Activated CD8-positive, alpha-beta memory T cell treated with anti-CD3 and anti-CD28 coated beads for 1 hour (primary cell): Measurements from ENCODE around the gene FAM20B.
A peak's percentile ranks its signal among the peaks of the same experiment; 100 is the strongest.
"Not testable (repeated sequence)": the region's sequence is repeated elsewhere in the genome, so short reads cannot be mapped to it uniquely, and the experiment has no call there.

Experiments
- DNase-seq, 2 donors: peaks; one replicate each; pipeline ENCODE4 v3.0.0-alpha.2; 2020; ENCODE audit warnings: low read depth in 1 of 2; ENCODE audit errors: extremely low read depth in 1 of 2

FAM20B gene

GRCh38 chr1:179021873-179022272 lies 3.8 kb upstream of the FAM20B start:
- no peak for DNase-seq

GRCh38 chr1:179023946-179024650 lies 1.6 kb upstream of the FAM20B start:
- no peak for DNase-seq

- peak; percentile 16 to 58 for DNase-seq
Observed at GRCh38 chr1:179025975-179026812, 500 bp downstream of the FAM20B start.

DNA sequence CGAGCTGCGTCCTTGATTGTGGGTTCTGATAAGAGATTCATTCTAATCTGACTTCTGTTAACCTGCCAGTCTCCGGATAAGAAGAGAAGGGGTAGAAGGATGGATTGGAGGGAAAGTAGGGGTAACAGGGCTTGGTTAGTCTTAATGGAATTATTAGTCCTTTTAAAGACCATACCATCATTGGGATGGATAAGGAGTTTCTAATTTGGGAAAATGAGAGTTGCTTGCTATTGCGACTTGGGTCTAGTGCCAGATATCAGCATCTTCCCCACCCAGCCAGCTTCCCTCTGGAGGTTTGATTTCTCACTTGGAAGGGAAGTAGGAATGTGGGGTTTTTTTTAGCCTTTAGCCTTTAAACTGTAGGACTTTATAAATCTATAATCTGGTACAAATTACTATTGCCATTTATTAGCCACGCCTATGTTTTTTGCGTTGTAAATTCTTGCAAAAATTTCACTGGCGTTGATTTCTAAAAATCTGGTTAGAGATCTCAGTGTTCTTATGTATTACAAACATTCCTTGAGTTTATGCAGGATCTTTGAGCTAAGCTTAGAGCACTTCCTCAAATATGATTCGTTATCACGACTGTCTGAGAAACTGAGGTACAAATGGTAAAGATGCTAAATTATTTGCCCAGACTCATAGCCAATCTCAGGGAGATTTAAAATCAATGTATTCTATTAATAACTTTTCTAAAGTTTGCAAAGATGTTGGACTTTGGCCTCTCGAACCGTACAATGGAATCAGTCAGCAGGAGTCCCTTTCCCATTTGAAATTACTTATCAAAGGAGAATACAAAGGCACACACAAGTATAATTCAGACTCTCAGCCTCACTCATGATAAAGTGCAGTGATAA lies 1.3 kb downstream of the FAM20B start:
- no peak for DNase-seq

- DNase-seq = no peak
Observed at GRCh38 chr1:179029321-179029759, 3.6 kb downstream of the FAM20B start.

GRCh38 chr1:179030130-179030529 lies 4.4 kb downstream of the FAM20B start:
- no peak for DNase-seq

GRCh38 chr1:179030683-179031082 lies 5.0 kb downstream of the FAM20B start:
- DNase-seq = no peak

DNA sequence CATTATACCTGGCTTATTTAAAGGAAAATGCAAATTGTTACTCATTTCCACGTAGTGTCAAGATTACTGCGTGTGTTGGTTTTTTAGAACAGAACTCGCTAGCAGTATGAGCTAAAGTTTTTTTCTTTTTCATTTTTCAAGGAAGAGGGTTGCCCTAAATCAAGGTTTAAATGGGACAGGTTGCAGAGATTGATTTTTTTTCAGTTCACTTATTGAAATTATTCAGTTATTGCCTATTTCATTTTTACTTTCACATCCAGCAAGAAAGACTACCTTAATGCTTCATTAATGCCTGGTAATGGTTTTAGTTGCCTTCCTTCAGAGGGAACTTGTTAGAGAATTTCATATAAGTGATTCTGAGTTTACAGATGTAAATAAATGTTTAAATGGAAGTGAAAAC lies 5.6 kb downstream of the FAM20B start:
- DNase-seq = no peak

- DNase-seq = no peak
Observed at GRCh38 chr1:179031855-179032513, 6.3 kb downstream of the FAM20B start.

- no peak for DNase-seq
Observed at GRCh38 chr1:179034720-179035119, 9.0 kb downstream of the FAM20B start.

- no peak for DNase-seq
Observed at GRCh38 chr1:179036844-179037465, 11.3 kb downstream of the FAM20B start.

- no peak for DNase-seq
Observed at GRCh38 chr1:179038528-179039281, 13.0 kb downstream of the FAM20B start.

DNA sequence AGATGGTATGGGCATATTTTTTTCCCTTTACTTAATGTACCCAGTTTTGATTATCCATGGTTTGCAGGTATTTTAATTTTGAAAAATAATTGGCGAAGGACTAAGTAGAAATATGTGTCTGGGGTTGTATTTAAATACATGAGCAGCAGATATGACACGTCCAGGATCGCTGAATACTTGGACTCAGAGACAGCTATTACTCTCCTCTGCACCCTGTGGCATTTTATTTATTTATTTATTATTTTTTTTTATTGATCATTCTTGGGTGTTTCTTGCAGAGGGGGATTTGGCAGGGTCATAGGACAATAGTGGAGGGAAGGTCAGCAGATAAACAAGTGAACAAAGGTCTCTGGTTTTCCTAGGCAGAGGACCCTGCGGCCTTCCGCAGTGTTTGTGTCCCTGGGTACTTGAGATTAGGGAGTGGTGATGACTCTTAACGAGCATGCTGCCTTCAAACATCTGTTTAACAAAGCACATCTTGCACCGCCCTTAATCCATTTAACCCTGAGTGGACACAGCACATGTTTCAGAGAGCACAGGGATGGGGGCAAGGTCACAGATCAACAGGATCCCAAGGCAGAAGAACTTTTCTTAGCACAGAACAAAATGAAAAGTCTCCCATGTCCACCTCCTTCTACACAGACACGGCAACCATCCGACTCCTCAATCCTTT lies 13.9 kb downstream of the FAM20B start:
- not testable (repeated sequence) for DNase-seq

DNA sequence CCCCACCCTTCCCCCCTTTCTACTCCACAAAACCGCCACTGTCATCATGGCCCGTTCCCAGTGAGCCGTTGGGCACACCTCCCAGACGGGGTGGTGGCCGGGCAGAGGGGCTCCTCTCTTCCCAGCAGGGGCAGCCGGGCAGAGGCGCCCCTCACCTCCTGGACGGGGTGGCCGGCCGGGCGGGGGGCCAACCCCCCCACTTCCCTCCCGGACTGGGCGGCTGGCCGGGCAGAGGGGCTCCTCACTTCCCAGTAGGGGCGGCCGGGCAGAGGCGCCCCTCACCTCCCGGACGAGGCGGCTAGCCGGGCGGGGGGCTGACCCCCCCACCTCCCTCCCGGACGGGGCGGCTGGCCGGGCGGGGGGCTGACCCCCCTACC lies 14.5 kb downstream of the FAM20B start:
- DNase-seq = not testable (repeated sequence)

DNA sequence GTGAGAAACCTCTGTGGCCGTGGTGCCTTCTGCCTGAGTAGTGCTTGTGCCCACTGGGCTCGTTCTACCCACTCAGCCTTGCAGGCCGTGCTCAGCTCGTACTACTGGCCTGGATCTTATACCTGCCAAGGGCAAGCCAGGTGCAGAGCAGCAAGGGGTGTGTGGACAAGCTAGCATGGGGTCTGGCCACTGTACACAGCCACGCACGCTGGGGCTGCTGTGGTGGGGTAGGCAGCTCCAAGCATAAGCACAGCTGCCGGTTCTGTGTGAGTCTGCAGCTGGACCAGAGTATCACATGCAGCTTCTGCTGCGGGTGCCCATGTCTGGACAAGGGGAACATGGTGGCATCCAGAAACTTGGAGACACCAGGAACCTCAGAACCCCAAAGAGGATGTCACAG lies 16.4 kb downstream of the FAM20B start:
- no peak for DNase-seq

- no peak for DNase-seq
Observed at GRCh38 chr1:179042700-179043099, 17.0 kb downstream of the FAM20B start.

DNA sequence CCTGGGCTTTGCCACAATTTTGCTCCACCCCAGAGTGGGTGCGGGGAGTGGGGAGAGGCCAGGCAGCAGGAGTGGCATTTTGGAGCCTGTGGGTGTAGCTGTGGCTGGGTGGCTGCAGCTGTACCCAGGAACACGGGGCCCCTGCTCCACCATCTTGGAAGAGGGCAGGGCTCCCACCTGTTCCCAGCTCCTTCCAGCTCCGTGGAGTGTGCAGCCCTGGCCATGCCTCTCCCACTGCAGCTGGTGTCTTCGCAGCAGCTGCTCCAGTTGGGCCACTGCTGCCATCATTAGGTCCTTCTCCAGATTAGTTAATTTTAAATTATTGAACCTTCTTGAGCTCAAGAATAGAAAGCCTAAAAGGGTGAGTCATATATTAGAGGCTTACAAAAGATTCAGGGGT lies 17.6 kb downstream of the FAM20B start:
- DNase-seq = no peak

GRCh38 chr1:179043907-179044306 lies 18.2 kb downstream of the FAM20B start:
- DNase-seq = no peak
